Activated CD8-positive, alpha-beta T cell treated with anti-CD3 and anti-CD28 coated beads for 36 hours (primary cell): ENCODE data around the gene NRF1. TPM values are rescaled to one million over a fixed set of nuclear protein-coding genes. Genes with fewer than 3 reads are reported as not detected.

Experiments
- ATAC-seq: fragments of 200-7000 bp; cut with Tn5 transposase; one replicate; pipeline ENCODE4 v1.10.0; 2021; ENCODE audit warnings: mild to moderate bottlenecking, moderate library complexity
- CTCF ChIA-PET: fragments of 350-600 bp; sonication (Branson Sonifier 250); formaldehyde crosslinking; loops from one replicate; lab custom pipeline; 2021; ENCODE audit warnings: antibody characterized with exemption; lab: Charles Lee
- POLR2A ChIA-PET: fragments of 350-600 bp; sonication (Branson Sonifier 250); formaldehyde crosslinking; loops from one replicate; lab custom pipeline; 2021; ENCODE audit warnings: antibody characterized with exemption; lab: Charles Lee
- DNase-seq: peaks from one replicate; pipeline ENCODE4 v3.0.0-alpha.2; 2020
- H3K27ac Mint-ChIP-seq: one replicate; pipeline ENCODE4 v1.8.0; 2021; ENCODE audit warnings: mild to moderate bottlenecking, mixed read lengths
- H3K27me3 Mint-ChIP-seq: one replicate; pipeline ENCODE4 v1.8.0; 2021; ENCODE audit warnings: mixed read lengths
- H3K36me3 Mint-ChIP-seq: one replicate; pipeline ENCODE4 v1.8.0; 2021; ENCODE audit warnings: low read depth, mixed read lengths
- H3K4me1 Mint-ChIP-seq: one replicate; pipeline ENCODE4 v1.8.0; 2021; ENCODE audit warnings: low read depth, mixed read lengths
- H3K4me3 Mint-ChIP-seq: one replicate; pipeline ENCODE4 v1.8.0; 2021; ENCODE audit warnings: mild to moderate bottlenecking, moderate library complexity, mixed read lengths
- H3K9me3 Mint-ChIP-seq: one replicate; pipeline ENCODE4 v1.8.0; 2021; ENCODE audit warnings: mixed read lengths
- CTCF ChIP-seq: fragments of 200-600 bp; IDR thresholded peaks from one replicate; pipeline ENCODE4 v1.8.0; 2022; ENCODE audit warnings: antibody characterized with exemption, mild to moderate bottlenecking
- intact Hi-C: fragments of 100-400 bp; cut with micrococcal nuclease; formaldehyde crosslinking; loops from one replicate; pipeline ENCODE4 v1.10.0; 2022
- total RNA-seq, 2 experiments: library from RNA; stranded (reverse); gene quantifications; one replicate each; pipeline ENCODE4 v1.2.3, GENCODE V29; 2021

NRF1 gene
- total RNA-seq, 2 experiments from 2014 or later, result 23.3 to 23.9 TPM

- no peak for DNase-seq
- no peak overlapping the region for H3K4me3 Mint-ChIP-seq
- peaks cover 24% of the 10 kb centered on the region for H3K27me3 Mint-ChIP-seq
- H3K36me3 Mint-ChIP-seq, result no peaks in the 10 kb centered on the region
- CTCF ChIA-PET, result interaction anchor here (1.1 kb wide), 1 partner anchor 49 kb away, joined by 4 read pairs; no protein-coding TSS in a partner anchor
- POLR2A ChIA-PET, result no interaction called here
- no peaks in the 10 kb centered on the region for H3K9me3 Mint-ChIP-seq
- no peaks in the 10 kb centered on the region for H3K4me1 Mint-ChIP-seq
- no peak overlapping the region for H3K27ac Mint-ChIP-seq
- intact Hi-C loops, result no loop called here
- ATAC-seq, result no peak
- TF ChIP-seq CTCF, result no peak
These were observed 164.3 kb downstream of the NRF1 start for GRCh38 chr7:129775695-129776361.

GRCh38 chr7:129776362-129776722, 164.8 kb downstream of the NRF1 start:
- intact Hi-C loops, result no loop called here
- DNase-seq (no peak), ATAC-seq (no peak)
- TF ChIP-seq CTCF, result no peak
- Mint-ChIP-seq H3K9me3 (no peaks in the 10 kb centered on the region), H3K4me1 (peaks cover 3% of the 10 kb centered on the region), H3K27me3 (peaks cover 28% of the 10 kb centered on the region), H3K4me3 (no peak overlapping the region), H3K36me3 (no peaks in the 10 kb centered on the region), H3K27ac (no peak overlapping the region)
- ChIA-PET POLR2A (no interaction called here), CTCF (interaction anchor here (1.1 kb wide), 1 partner anchor 48 kb away, joined by 4 read pairs; no protein-coding TSS in a partner anchor)

- H3K27me3 Mint-ChIP-seq, result peaks cover 36% of the 10 kb centered on the region
- POLR2A ChIA-PET, result interaction anchor here (1.1 kb wide), 1 partner anchor 202 kb away, joined by 5 read pairs; no protein-coding TSS in a partner anchor
- H3K4me3 Mint-ChIP-seq, result no peak overlapping the region
- H3K9me3 Mint-ChIP-seq, result no peaks in the 10 kb centered on the region
- no peaks in the 10 kb centered on the region for H3K36me3 Mint-ChIP-seq
- CTCF ChIA-PET, result interaction anchor here (1.1 to 1.6 kb wide), 2 partner anchors 47 to 48 kb away, joined by 4 read pairs; no protein-coding TSS in a partner anchor
- ATAC-seq, result no peak
- H3K27ac Mint-ChIP-seq, result no peak overlapping the region
- no peak for TF ChIP-seq CTCF
- intact Hi-C loops, result no loop called here
- peaks cover 9% of the 10 kb centered on the region for H3K4me1 Mint-ChIP-seq
- no peak for DNase-seq
These were observed 165.8 kb downstream of the NRF1 start for GRCh38 chr7:129777195-129777844.

GRCh38 chr7:129777993-129778769, 166.7 kb downstream of the NRF1 start:
- intact Hi-C loops, result no loop called here
- H3K4me3 Mint-ChIP-seq, result peak overlapping the region; percentile 38
- CTCF ChIA-PET, result interaction anchor here (1.1 to 1.6 kb wide), 2 partner anchors 47 to 135 kb away, joined by 3 to 4 read pairs; no protein-coding TSS in a partner anchor
- no peaks in the 10 kb centered on the region for H3K9me3 Mint-ChIP-seq
- TF ChIP-seq CTCF, result no peak
- POLR2A ChIA-PET, result interaction anchor here (1.0 to 1.1 kb wide), 2 partner anchors 11 to 202 kb away, joined by 3 to 5 read pairs; no protein-coding TSS in a partner anchor
- peaks cover 43% of the 10 kb centered on the region for H3K27me3 Mint-ChIP-seq
- no peak for ATAC-seq
- H3K36me3 Mint-ChIP-seq, result no peaks in the 10 kb centered on the region
- no peak overlapping the region for H3K27ac Mint-ChIP-seq
- DNase-seq, result no peak
- peaks cover 17% of the 10 kb centered on the region for H3K4me1 Mint-ChIP-seq
